Cardiac septum (tissue), 1 donor: ENCODE results near the gene ENTPD6. TPM values are rescaled to one million over a fixed set of nuclear protein-coding genes. Genes with fewer than 3 reads are reported as not detected.
"Not testable (repeated sequence)": the region's sequence is repeated elsewhere in the genome, so short reads cannot be mapped to it uniquely, and the experiment has no call there.

ENCODE experiments used
- DNase-seq: peaks from one replicate; pipeline ENCODE4 v3.0.0-alpha.2; 2020; ENCODE audit warnings: low spot score
- intact Hi-C: fragments of 100-400 bp; cut with DNase I; formaldehyde crosslinking; loops from one replicate; pipeline ENCODE4 v1.14.0; 2022
- long read RNA-seq: library from polyadenylated mRNA; unstranded; transcript quantifications from one replicate; pipeline ENCODE4 v2.0.0, GENCODE V29; 2021
- total RNA-seq: library from RNA; stranded (reverse); fragmentation: NEBNext Ultra II Directional; extraction: Animal tissue kit (Norgen Biotek cat#: 25700); gene quantifications from one replicate; pipeline ENCODE4 v1.2.1, GENCODE V29; 2021
- donor health status: DM: no; HTN: no; CAD: no.

Gene ENTPD6
- 102 TPM for total RNA-seq
- long read RNA-seq, transcript ENTPD6-201 (14 exons, 2,708 nt), result major isoform, 35 of 213 reads
- long read RNA-seq, transcript ENTPD6-203 (15 exons, 2,750 nt), result minor isoform, 21 of 213 reads
- long read RNA-seq, transcript ENTPD6-202 (15 exons, 2,766 nt), result minor isoform, 12 of 213 reads
- long read RNA-seq, transcript ENTPD6-217 (4 exons, 2,588 nt), result minor isoform, 7 of 213 reads
- long read RNA-seq, partial matches to known transcripts, result 26 of 213 reads
- long read RNA-seq, other reads (novel, unspliced or antisense), result 108 of 213 reads

GRCh38 chr20:25195014-25195961 is at the start of gene ENTPD6:
TSS of gene ENTPD6 (plus strand) at chr20:25195712. CDS start at chr20:25206537, 10,825 bp downstream.
- DNase-seq, result peak; percentile 95
- intact Hi-C loops, result loop anchor here (5.0 to 10.0 kb wide), 2 partner anchors 140 to 197 kb away; partner anchors contain the start of genes ABHD12 and ACSS1

GRCh38 chr20:25146976-25147375 is 48.5 kb upstream of the ENTPD6 start:
- intact Hi-C loops, result no loop called here
- DNase-seq, result no peak

GRCh38 chr20:25147716-25148115 is 47.8 kb upstream of the ENTPD6 start:
- no peak for DNase-seq
- intact Hi-C loops, result no loop called here

GRCh38 chr20:25148181-25148981 is 47.1 kb upstream of the ENTPD6 start:
- no peak for DNase-seq
- intact Hi-C loops, result no loop called here

- no peak for DNase-seq
- intact Hi-C loops, result no loop called here
Observed at GRCh38 chr20:25148982-25149846, 46.3 kb upstream of the ENTPD6 start.

GRCh38 chr20:25150016-25150415 is 45.5 kb upstream of the ENTPD6 start:
- no peak for DNase-seq
- intact Hi-C loops, result no loop called here

GRCh38 chr20:25158043-25158442 is 37.5 kb upstream of the ENTPD6 start:
- intact Hi-C loops, result no loop called here
- DNase-seq, result no peak

GRCh38 chr20:25160467-25160866 is 35.0 kb upstream of the ENTPD6 start:
- intact Hi-C loops, result no loop called here
- DNase-seq, result no peak

GRCh38 chr20:25160897-25161296 is 34.6 kb upstream of the ENTPD6 start:
- intact Hi-C loops, result no loop called here
- DNase-seq, result no peak

GRCh38 chr20:25165128-25165527 is 30.4 kb upstream of the ENTPD6 start:
- intact Hi-C loops, result no loop called here
- DNase-seq, result no peak

GRCh38 chr20:25166105-25166782 is 29.3 kb upstream of the ENTPD6 start:
- DNase-seq, intact Hi-C loops: not testable (repeated sequence)

GRCh38 chr20:25173321-25173720 is 22.2 kb upstream of the ENTPD6 start:
- no peak for DNase-seq
- intact Hi-C loops, result no loop called here

- no peak for DNase-seq
- intact Hi-C loops, result no loop called here
Observed at GRCh38 chr20:25173886-25174308, 21.6 kb upstream of the ENTPD6 start.

- intact Hi-C loops, result loop anchor here (5.0 kb wide), 2 partner anchors 94 to 109 kb away; partner anchors contain the start of gene VSX1
- no peak for DNase-seq
Observed at GRCh38 chr20:25176184-25176583, 19.3 kb upstream of the ENTPD6 start.

- DNase-seq, result no peak
- intact Hi-C loops, result loop anchor here (2.0 to 5.0 kb wide), 3 partner anchors 96 to 185 kb away; partner anchors contain the start of genes APMAP and VSX1
Observed at GRCh38 chr20:25177890-25178321, 17.6 kb upstream of the ENTPD6 start.

- DNase-seq, result no peak
- intact Hi-C loops, result loop anchor here (2.0 to 5.0 kb wide), 3 partner anchors 96 to 186 kb away; partner anchors contain the start of genes APMAP and VSX1
Observed at GRCh38 chr20:25178563-25179438, 16.7 kb upstream of the ENTPD6 start.
